HUES64 (cell line): ENCODE data around the gene SLC4A1.
"Not testable (repeated sequence)": the region's sequence is repeated elsewhere in the genome, so short reads cannot be mapped to it uniquely, and the experiment has no call there.

ENCODE experiments used
- H3K27ac ChIP-seq: 2 replicates; pipeline ENCODE4 v1.7.0; 2013; ENCODE audit warnings: low read depth, low read length, inconsistent platforms
- H3K27me3 ChIP-seq: 2 replicates; pipeline ENCODE4 v1.6.1; 2013; ENCODE audit warnings: mild to moderate bottlenecking, low read length; ENCODE audit not compliant: insufficient read depth
- H3K36me3 ChIP-seq: 2 replicates; pipeline ENCODE4 v1.6.1; 2013; ENCODE audit warnings: mild to moderate bottlenecking, low read length; ENCODE audit not compliant: insufficient read depth
- H3K4me1 ChIP-seq: 2 replicates; pipeline ENCODE4 v1.6.1; 2013; ENCODE audit warnings: mild to moderate bottlenecking, low read length, moderate library complexity; ENCODE audit not compliant: insufficient read depth
- H3K4me3 ChIP-seq: 2 replicates; pipeline ENCODE4 v1.5.1; 2013; ENCODE audit warnings: mild to moderate bottlenecking, low read length, moderate library complexity
- H3K9ac ChIP-seq: 2 replicates; pipeline ENCODE4 v1.6.1; 2013; ENCODE audit warnings: mild to moderate bottlenecking, low read depth, low read length
- H3K9me3 ChIP-seq: 2 replicates; pipeline ENCODE4 v1.6.1; 2013; ENCODE audit warnings: low read depth, low read length; ENCODE audit not compliant: insufficient read depth
- WGBS: fragments of 150-250, 120-280 bp; methylation state at CpG from one replicate; pipeline ENCODE4 v1.1.7; 2013; ENCODE audit warnings: missing lambda C conversion rate; 5-methylcytosine and 5-hydroxymethylcytosine counted together

Gene SLC4A1

DNA sequence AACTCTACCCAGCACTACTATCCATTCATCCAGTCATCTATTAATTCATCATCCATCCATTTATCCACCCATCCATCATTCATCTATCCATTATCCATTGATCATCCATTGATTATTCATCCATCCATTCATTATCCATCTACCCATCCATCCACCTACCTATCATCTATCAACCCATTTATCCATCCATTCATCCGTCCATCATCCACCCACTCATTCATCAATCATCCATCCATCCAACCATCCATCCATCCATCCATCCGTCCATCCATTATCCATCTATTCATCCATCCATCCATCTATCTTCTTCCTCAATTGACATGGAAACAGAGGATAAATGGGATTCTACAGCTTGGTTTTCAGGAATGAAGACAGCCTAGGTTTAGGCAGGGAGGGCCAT lies 12.0 kb downstream of the SLC4A1 start:
- H3K4me1 ChIP-seq: no peaks in the 10 kb centered on the region
- no peaks in the 10 kb centered on the region for H3K36me3 ChIP-seq

GRCh38 chr17:44254361-44255095 lies 13.4 kb downstream of the SLC4A1 start:
- Histone ChIP-seq H3K27me3 (no peaks in the 10 kb centered on the region), H3K36me3 (no peaks in the 10 kb centered on the region), H3K27ac (no peak overlapping the region), H3K4me1 (no peaks in the 10 kb centered on the region), H3K9me3 (no peaks in the 10 kb centered on the region), H3K4me3 (no peak overlapping the region), H3K9ac (no peak overlapping the region)
- WGBS: 80% methylated on average over 10 of the region's 10 CpGs

More for the DNA sequence above, 12.0 kb downstream of the SLC4A1 start:
- no peak overlapping the region for H3K9ac ChIP-seq
- WGBS: 89% methylated on average over 2 of the region's 2 CpGs
- no peaks in the 10 kb centered on the region for H3K9me3 ChIP-seq
- no peaks in the 10 kb centered on the region for H3K27me3 ChIP-seq
- H3K27ac ChIP-seq: no peak overlapping the region
- H3K4me3 ChIP-seq: no peak overlapping the region

- Histone ChIP-seq H3K9ac (no peak overlapping the region), H3K27ac (no peak overlapping the region), H3K27me3 (no peaks in the 10 kb centered on the region), H3K36me3 (no peaks in the 10 kb centered on the region), H3K9me3 (no peaks in the 10 kb centered on the region), H3K4me1 (no peaks in the 10 kb centered on the region), H3K4me3 (no peak overlapping the region)
- WGBS: 87% methylated on average over 8 of the region's 14 CpGs
These were observed 14.9 kb downstream of the SLC4A1 start for GRCh38 chr17:44253006-44253405.

GRCh38 chr17:44251062-44251461 lies 16.9 kb downstream of the SLC4A1 start:
- H3K9ac ChIP-seq: no peak overlapping the region
- H3K27ac ChIP-seq: no peak overlapping the region
- H3K4me1 ChIP-seq: no peaks in the 10 kb centered on the region
- H3K4me3 ChIP-seq: no peak overlapping the region
- no peaks in the 10 kb centered on the region for H3K36me3 ChIP-seq
- no peaks in the 10 kb centered on the region for H3K9me3 ChIP-seq
- 96% methylated on average over 17 of the region's 17 CpGs for WGBS
- no peaks in the 10 kb centered on the region for H3K27me3 ChIP-seq

DNA sequence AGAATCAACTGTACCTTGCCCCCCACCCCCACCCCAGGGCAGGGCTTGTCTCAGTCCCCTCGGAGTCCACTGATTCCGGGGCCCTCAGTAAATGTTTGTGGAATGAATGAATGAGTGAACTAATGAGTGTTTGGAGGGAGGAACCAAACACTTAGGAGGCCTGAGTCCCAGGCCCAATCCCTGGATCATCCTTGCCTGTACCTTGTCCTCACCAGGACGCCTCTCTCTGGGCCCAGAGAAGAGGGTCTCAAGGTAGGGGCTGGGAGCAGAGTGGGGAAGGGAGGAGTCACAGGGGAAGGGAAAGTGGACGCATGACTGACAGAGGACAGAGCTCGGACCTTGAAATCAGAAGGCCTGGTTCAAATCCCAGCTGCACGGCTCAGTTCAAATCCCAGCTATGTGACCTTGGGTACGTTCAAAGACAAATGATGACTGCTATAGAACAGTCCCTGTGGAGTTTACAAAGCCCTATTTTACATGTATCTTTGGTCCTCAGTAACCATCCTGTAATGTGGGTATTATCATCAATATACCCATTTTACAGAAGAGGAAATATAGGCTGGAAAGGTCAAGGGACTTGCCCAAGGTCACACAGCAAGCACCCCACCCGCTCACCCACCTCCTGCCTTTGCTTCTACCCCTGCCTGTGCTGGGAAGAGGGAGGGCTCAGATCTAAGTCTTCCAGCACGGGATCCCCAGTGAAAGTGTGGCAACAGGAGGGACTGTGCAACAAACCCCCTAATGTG lies 18.3 kb downstream of the SLC4A1 start:
- H3K4me3 ChIP-seq: no peak overlapping the region
- H3K4me1 ChIP-seq: no peaks in the 10 kb centered on the region
- no peaks in the 10 kb centered on the region for H3K27me3 ChIP-seq
- H3K27ac ChIP-seq: no peak overlapping the region
- H3K9me3 ChIP-seq: no peaks in the 10 kb centered on the region
- H3K9ac ChIP-seq: no peak overlapping the region
- 91% methylated on average over 9 of the region's 9 CpGs for WGBS
- H3K36me3 ChIP-seq: no peaks in the 10 kb centered on the region

DNA sequence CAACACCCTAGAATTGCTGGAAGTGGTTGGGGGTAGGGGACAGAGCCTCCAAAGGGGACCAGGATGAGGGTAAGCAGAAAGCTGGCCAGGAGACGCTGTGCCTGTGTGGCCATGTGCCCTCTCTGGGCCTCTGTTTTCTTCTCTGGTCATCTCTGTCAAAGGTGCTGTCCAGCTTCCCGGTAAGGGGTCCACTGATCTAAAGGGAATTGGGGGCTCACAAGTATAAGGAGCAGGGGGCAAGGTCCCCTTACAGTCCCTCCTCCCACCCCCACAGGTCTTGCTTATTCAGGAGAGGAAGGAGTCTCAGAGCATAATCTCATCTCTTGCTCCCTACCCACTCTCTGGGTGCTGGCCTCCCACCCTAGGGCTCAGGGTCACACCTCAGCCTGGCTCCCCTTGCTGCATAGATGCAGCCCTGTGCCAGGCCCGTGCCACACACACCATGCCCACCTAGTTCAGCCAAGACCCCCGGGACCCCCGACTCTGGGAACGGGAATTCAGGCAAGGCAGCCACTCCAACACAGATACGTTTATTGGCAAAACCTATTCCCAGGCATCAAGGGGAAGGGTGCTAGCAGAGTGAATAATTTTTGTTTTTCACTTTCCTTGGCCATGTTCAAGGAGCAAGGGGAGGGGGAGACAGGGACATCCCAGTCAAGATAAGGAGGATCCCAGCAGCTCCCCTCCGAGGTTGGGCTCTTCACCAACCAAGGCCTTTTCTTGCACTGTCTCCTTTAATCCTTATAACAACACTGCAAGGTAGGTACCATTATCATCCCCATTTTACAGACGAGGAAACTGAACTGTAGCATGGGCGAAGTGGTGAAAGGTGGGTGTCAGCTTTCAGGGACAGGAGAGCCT lies 19.8 kb downstream of the SLC4A1 start:
- Histone ChIP-seq H3K27ac (no peak overlapping the region), H3K27me3 (no peaks in the 10 kb centered on the region), H3K9ac (no peak overlapping the region), H3K4me1 (no peaks in the 10 kb centered on the region), H3K4me3 (no peak overlapping the region), H3K36me3 (no peaks in the 10 kb centered on the region), H3K9me3 (no peaks in the 10 kb centered on the region)
- WGBS: 92% methylated on average over 10 of the region's 10 CpGs

DNA sequence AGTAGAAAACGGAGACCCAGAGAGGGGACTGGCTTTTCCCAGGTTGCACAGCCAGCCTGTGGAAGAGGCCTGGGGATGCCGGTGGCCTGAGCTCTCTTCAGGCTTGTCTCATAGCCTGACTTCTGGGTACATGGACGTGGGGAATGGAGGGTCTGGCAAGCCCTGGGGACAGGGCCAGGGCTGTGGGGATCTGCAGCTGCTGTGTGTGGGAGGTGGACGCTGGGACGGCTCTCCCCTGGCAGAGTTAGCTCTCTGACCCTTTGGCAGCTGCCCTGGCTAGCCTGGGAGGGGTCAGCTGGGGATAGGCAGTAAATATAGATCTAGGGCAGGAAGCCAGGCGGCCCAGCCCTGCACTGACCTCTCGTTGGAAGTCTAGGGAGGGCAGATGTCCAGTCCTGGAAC lies 20.5 kb downstream of the SLC4A1 start:
- no peaks in the 10 kb centered on the region for H3K9me3 ChIP-seq
- H3K27ac ChIP-seq: no peak overlapping the region
- H3K4me3 ChIP-seq: no peak overlapping the region
- no peaks in the 10 kb centered on the region for H3K4me1 ChIP-seq
- H3K27me3 ChIP-seq: no peaks in the 10 kb centered on the region
- no peaks in the 10 kb centered on the region for H3K36me3 ChIP-seq
- WGBS: 87% methylated on average over 7 of the region's 7 CpGs
- no peak overlapping the region for H3K9ac ChIP-seq

- Histone ChIP-seq H3K27ac (no peak overlapping the region), H3K36me3 (no peaks in the 10 kb centered on the region), H3K4me1 (no peaks in the 10 kb centered on the region), H3K27me3 (no peaks in the 10 kb centered on the region), H3K9me3 (no peaks in the 10 kb centered on the region), H3K4me3 (no peak overlapping the region), H3K9ac (no peak overlapping the region)
- 84% methylated on average over 5 of the region's 6 CpGs for WGBS
These were observed 26.8 kb downstream of the SLC4A1 start for GRCh38 chr17:44241106-44241624.

GRCh38 chr17:44237886-44238285 lies 30.0 kb downstream of the SLC4A1 start:
- not testable (repeated sequence) for H3K4me1 ChIP-seq, H3K27me3 ChIP-seq, H3K36me3 ChIP-seq, H3K27ac ChIP-seq, H3K4me3 ChIP-seq, H3K9ac ChIP-seq, H3K9me3 ChIP-seq
- WGBS: 93% methylated on average over 20 of the region's 28 CpGs

DNA sequence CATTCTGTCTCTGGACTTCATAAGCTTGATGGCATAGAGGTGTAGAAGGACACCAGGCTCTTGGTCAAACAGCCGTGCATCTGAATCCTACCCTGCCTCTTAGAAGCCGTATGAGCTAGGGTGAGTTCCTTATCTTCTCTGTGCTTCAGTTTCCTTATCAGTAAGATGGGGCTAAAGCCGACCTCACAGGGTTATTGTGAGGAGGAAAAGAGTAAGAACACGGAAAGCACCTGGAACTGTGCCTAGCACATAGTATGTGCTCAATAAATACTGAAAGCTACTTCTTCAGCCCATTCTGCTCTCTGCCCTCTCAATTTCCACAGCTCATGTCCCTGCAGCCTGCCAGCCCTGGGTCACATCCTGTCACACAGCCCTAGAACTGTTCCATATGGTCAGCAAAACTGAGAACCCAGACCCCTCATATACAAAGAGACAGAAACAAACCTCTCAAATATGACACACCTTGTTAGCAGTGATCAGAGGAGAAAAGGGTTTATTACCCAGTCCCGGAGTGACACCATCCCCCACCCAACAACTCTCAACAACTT lies 31.4 kb downstream of the SLC4A1 start:
- Histone ChIP-seq H3K27ac (no peak overlapping the region), H3K9ac (no peak overlapping the region), H3K36me3 (no peaks in the 10 kb centered on the region), H3K27me3 (no peaks in the 10 kb centered on the region), H3K4me3 (no peak overlapping the region), H3K4me1 (no peaks in the 10 kb centered on the region), H3K9me3 (no peaks in the 10 kb centered on the region)
- WGBS: 84% methylated on average over 4 of the region's 5 CpGs

DNA sequence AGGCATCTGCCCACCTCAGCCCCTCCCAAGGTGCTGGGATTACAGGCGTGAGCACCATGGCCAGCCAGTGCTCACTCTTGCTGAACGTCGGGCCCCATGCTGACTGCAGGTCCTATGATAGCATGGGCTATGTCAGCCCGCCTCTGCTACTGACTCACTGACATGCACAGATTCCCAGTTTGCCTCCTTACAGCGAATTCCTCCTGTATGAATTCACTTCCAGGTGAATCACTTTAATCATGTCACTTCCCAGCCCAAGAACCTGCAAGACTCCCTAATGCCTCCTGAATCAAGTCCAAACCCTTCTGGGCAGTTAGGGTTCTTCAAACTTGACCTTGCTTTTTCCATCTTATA lies 32.4 kb downstream of the SLC4A1 start:
- no peak overlapping the region for H3K27ac ChIP-seq
- H3K27me3 ChIP-seq: no peaks in the 10 kb centered on the region
- H3K9ac ChIP-seq: no peak overlapping the region
- H3K4me1 ChIP-seq: no peaks in the 10 kb centered on the region
- H3K4me3 ChIP-seq: no peak overlapping the region
- H3K36me3 ChIP-seq: no peaks in the 10 kb centered on the region
- H3K9me3 ChIP-seq: no peaks in the 10 kb centered on the region
- WGBS: 72% methylated on average over 5 of the region's 5 CpGs
